ENCODE measurements around the gene RIMBP3B.
"Not testable (repeated sequence)": the region's sequence is repeated elsewhere in the genome, so short reads cannot be mapped to it uniquely, and the experiment has no call there.

The RIMBP3B gene

DNA sequence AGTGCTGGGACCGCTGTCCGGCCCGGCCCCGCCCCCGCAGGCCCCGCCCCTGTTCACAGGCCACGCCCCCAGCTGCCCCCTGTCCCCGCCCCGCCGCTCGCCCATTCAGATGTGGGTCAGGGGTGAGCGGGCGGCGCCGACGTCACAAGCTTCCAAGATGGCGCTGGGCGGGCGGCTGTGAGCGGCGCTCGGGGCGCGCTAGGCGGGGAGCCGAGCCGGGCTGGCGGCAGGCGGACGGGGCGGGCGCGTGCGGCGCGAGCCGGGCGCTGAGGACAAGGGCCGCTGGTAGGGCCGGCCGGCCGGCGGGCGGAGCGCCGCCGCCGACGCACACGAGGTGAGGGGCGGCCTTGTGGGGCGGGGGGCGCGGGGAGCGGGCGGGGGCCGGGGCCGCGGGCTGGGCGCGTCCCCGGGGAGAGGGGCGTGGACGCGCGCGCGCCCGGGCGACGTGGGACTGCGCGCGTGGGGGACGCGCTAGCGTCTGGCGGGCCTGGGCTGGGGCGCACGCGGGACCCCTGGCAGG, 33.7 kb downstream of the RIMBP3B start, which contains the start of gene HIC2:
Gene HIC2, plus strand, starts transcription at position 145 of the 520 bp plus-strand sequence. CDS start 25,461 bp downstream, outside the sequence.
- not testable (repeated sequence) for DNase-seq

DNA sequence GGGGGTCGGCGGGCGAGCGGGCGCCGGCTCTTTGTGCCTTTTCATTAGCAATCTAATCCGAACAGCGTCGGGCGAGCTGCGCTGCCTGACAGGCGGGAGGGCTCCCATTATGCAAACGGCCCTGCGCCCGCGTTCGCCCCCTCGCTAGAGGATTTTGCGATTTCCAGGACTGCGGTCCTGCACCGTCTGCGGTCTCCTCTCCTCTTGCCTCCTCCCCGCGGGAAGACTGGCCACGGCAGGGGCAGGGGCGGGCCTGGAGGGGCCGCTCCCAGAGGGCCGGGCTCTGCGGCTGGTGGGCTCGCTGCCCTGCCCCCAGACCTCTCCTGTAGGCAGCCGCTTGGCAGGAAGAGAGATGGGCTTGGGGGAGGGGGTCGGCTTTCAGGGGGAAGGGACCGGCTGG, 34.3 kb downstream of the RIMBP3B start:
- DNase-seq = not testable (repeated sequence)

DNA sequence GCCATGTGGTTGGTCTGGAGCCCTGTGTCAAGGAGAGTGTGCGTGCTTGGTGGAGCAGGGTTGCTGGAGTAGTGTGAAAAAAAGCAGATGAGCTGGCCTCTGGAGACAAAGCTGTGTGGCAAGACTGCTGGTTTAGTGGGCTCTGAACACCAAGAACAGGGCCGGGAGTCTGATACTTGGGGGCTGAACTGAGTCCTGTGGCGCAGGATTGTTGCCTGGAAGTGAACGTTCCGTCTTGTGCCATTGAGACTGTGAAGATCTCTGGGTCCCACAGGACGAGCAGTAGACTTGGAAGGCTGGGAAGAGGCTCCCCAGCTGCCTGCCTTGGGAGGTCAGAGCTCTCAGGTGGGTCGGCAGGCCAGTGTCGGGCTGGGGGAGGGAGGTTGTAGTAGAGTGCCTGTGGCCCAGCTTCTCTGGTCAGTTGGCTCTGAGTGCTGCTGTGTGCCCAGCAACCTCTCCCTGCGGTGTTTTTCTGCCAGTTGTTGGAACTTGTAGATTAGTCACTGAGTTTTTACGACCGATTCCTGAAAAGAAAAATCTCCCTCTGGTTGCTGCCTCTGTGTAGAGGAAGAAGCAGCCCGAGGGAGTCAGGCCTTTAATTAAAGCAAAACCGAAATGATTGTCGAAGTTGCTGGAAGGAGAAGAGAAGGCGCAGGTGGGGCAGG, 35.6 kb downstream of the RIMBP3B start:
- DNase-seq = not testable (repeated sequence)

DNA sequence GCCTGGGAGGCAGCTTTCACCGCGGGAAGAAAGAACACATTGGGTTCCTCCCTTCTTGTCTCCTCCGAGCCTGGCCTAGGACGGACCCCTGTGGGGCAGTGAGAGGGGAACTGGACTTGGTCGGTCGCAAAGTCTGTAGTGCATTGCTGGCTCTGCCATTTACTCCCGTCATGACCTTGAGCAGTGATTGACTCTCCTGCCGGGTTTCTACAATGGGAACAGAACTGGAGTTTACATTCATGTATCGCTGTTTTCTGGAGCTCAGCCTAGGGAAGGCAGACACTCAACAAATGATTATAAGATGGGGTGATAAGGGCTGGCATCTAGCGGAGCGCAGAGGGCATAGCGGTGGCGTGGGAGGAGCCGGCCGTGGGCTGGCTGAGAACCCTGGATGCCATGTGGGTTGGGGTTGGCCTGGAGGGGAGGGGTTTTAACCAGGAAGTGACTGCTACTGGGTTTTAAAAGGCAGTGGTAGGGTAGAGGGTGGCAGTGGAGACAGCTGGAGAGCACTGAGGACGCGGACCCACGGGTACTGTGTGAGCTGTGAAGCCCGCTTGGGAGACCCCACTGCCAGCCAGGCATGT, 36.7 kb downstream of the RIMBP3B start:
- DNase-seq = not testable (repeated sequence)

DNA sequence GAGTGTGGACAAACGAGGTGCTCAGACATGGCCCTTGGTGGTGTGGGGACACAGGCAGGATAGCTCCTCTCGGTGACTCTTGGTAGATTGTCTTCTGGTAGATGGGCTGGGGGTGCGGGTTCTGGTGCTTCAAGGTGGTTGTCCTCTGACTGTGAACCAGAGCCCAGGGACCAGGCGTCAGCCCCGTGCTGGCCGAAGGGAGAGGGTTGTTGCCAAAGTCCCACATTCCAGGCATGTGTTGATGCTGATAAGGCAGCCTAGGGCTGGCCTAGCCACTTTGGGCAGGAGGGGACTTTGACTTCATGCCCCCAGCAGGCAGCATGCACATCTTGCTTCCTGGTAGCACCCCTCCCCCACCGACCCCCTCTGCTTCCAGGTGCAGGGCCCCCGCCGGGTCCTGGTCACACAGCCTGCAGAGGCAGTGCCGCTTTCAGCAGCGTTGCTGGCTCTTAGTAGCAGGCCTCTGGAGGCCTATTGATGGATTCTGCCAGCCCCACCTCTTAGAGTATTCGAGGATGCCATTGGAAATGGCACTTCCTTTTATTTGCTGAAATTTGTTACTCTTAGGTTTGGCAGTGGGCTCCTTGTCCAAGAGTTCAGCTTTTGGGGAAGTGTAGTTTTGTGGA, 40.6 kb downstream of the RIMBP3B start:
- DNase-seq = not testable (repeated sequence)

DNA sequence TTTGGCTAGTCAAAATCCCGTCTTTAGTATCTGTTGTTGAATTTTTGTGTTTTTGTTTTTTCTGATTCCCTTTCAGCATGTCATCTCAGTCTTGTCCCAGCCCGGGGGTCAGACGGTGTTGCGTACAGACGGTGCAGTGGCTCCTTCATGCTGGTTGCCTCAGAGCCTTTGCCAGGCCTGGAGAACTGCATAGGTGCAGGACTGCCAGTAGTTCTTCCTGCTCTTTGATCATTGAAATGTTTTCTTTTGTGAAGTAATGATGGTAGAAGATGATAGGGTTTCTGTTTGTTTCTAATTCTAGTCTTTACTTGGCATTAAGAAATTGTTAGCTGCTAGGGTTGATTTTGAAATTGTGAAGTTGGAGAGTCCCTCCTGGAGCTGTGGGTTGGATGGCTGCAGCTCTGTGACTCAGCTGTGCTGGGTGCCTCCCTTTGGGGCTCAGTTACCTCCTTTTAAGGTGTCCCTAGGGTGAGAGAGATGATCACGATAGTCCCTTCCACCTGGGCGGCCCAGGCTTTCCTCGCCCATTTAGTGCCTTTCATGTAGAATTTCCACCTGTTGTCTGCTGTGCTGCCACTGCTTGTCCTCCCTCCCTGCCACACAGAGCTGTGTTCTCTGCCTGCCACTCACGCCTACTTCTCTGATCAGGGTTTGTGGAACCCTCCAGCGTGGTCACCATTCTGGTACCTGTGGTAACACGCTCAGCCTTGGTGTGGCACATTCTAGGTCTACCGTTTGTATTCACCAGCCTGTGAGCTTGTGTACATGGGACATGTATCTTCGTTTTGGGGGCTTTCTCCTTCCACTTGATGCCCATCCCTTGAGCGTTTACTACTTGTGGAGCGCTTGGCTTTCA, 51.1 kb downstream of the RIMBP3B start:
- not testable (repeated sequence) for DNase-seq

DNA sequence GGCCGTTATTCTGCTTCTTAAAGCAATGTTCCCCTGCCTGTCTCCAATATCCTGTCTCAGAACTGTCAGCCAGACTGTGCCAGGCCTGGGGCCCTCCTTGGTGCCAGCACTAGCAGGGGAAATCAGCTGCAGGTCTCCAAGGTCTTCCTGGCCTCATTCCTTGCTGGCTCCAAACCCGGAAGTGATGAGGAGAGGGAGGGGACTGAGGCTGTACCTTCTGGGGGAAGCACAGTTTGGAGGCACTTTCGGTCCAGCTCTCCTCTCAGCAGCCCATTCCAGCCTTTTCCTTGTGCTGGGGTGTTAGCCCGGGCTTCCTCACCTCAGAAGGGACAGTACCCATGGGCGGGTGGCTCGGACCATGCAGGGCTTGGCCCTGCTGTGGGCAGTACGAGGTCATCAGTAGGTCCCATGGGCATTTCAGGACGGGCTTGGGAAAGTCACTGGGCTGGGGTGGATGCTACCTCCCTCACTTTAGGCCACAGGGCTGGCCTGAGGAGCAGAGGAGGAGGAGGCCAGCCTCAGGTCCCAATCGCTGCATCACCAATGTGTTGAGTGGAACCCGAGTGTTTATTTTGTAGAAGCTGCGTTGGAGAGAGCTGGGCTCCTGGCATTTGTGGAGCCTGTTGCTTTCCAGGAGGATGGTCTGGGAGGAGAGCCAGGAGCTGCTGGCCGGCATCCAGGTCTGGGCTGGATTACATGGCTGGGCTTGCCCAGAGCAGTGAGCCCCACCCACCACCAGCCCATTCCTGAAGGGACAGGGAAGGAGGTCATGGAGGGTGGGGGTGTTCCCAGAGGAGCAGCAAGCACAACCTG, 52.7 kb downstream of the RIMBP3B start:
- not testable (repeated sequence) for DNase-seq

DNA sequence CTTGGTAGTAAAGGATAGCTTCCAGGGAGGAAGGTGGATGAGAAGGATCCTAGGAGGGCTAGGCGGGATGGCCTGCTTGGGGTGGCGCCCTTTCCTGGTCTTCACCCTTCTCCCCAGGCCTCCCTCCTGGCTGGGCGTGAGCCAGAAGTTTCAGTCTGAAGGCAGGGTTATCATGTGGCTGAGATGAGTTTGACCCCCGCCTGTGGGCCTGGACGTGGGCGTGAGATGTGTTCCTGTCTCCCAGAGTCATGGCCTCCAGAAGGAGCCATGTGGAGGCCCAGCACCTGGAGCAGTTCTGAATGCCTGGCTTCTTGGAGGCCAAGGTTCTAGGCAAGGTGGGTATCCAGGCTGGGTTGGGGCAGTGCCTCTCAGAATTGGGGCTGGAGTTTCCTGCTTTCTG, 54.5 kb downstream of the RIMBP3B start:
- not testable (repeated sequence) for DNase-seq

Measured in eye (tissue), 1 donor.